CD8-positive, alpha-beta memory T cell (primary cell): ENCODE results near the gene RRBP1. TPM values are rescaled to one million over a fixed set of nuclear protein-coding genes. Genes with fewer than 3 reads are reported as not detected.
A peak's percentile ranks its signal among the peaks of the same experiment; 100 is the strongest.

Experiments used
- CTCF ChIA-PET: fragments of 350-600 bp; sonication (Branson Sonifier 250); formaldehyde crosslinking; loops from one replicate; lab custom pipeline; 2021; ENCODE audit warnings: antibody characterized with exemption; lab: Charles Lee
- POLR2A ChIA-PET: fragments of 350-600 bp; sonication (Branson Sonifier 250); formaldehyde crosslinking; loops from one replicate; lab custom pipeline; 2021; ENCODE audit warnings: antibody characterized with exemption; lab: Charles Lee
- DNase-seq, 5 donors: peaks; one replicate each; pipeline versions ENCODE4 v3.0.0 to v3.0.0-alpha.2; 2020 to 2022; ENCODE audit warnings: mixed read lengths in 1 of 5
- H3K27ac ChIP-seq: one replicate; pipeline ENCODE4 v1.7.0; 2013; ENCODE audit warnings: low read depth, mild to moderate bottlenecking, low read length, moderate library complexity
- H3K27me3 ChIP-seq: 2 replicates; pipeline ENCODE4 v1.7.0; 2013; ENCODE audit warnings: low read length, mild to moderate bottlenecking; ENCODE audit not compliant: insufficient read depth, poor library complexity, severe bottlenecking
- H3K36me3 ChIP-seq: 2 replicates; pipeline ENCODE4 v1.7.0; 2013; ENCODE audit warnings: mild to moderate bottlenecking, low read length, moderate library complexity; ENCODE audit not compliant: insufficient read depth
- H3K4me1 ChIP-seq: 2 replicates; pipeline ENCODE4 v1.7.0; 2013; ENCODE audit warnings: mild to moderate bottlenecking, low read length, moderate library complexity; ENCODE audit not compliant: insufficient read depth
- H3K4me3 ChIP-seq: 2 replicates; pipeline ENCODE4 v1.7.0; 2013; ENCODE audit warnings: mild to moderate bottlenecking, low read length
- H3K9me3 ChIP-seq: 2 replicates; pipeline ENCODE4 v1.7.0; 2013; ENCODE audit warnings: mild to moderate bottlenecking, low read length
- H3K27ac Mint-ChIP-seq, 8 donors: one replicate each; pipeline ENCODE4 v1.8.0; 2020 to 2021; ENCODE audit warnings: mixed read lengths in 8 of 8, mild to moderate bottlenecking in 6 of 8, inconsistent platforms in 3 of 8, moderate library complexity in 3 of 8
- H3K27me3 Mint-ChIP-seq, 2 donors: one replicate each; pipeline ENCODE4 v1.8.0; 2020 to 2021; ENCODE audit warnings: mixed read lengths in 2 of 2, mild to moderate bottlenecking in 1 of 2, moderate library complexity in 1 of 2
- H3K36me3 Mint-ChIP-seq, 3 donors: one replicate each; pipeline ENCODE4 v1.8.0; 2020 to 2021; ENCODE audit warnings: mixed read lengths in 3 of 3, inconsistent platforms in 1 of 3, mild to moderate bottlenecking in 1 of 3
- H3K4me1 Mint-ChIP-seq, 3 donors: one replicate each; pipeline ENCODE4 v1.8.0; 2020 to 2021; ENCODE audit warnings: mixed read lengths in 3 of 3, inconsistent platforms in 1 of 3, mild to moderate bottlenecking in 1 of 3
- H3K4me3 Mint-ChIP-seq, 7 donors: one replicate each; pipeline ENCODE4 v1.8.0; 2020 to 2021; ENCODE audit warnings: mixed read lengths in 7 of 7, mild to moderate bottlenecking in 6 of 7, moderate library complexity in 4 of 7, inconsistent platforms in 2 of 7
- H3K9me3 Mint-ChIP-seq, 5 donors: one replicate each; pipeline ENCODE4 v1.8.0; 2020 to 2022; ENCODE audit warnings: mixed read lengths in 5 of 5, mild to moderate bottlenecking in 3 of 5, moderate library complexity in 2 of 5, inconsistent platforms in 1 of 5
- polyA plus RNA-seq: library from polyadenylated mRNA; unstranded; fragments of 300-500 nt; fragmentation: Illumina TruSeq; gene quantifications from one replicate; pipeline ENCODE4 v1.2.3, GENCODE V29; 2021
- total RNA-seq, 2 experiments: library from RNA; stranded (reverse); gene quantifications; one replicate each; pipeline ENCODE4 v1.2.3, GENCODE V29; 2021

The RRBP1 gene
- total and polyA plus RNA-seq, 3 experiments from 2014 or later = 17.4 to 25.3 (median 22.8) TPM

- no peaks in the 10 kb centered on the region for H3K9me3 ChIP-seq
- Mint-ChIP-seq H3K27me3 (peaks cover 18 to 49% of the 10 kb centered on the region in 2 donors), H3K36me3 (peaks cover 1 to 6% (median 2%) of the 10 kb centered on the region in 3 donors), H3K4me3 (peak overlapping the region in 4 of 7 donors; percentile 12 to 78 (median 25)), H3K27ac (peak overlapping the region in 1 of 8 donors; percentile 49), H3K9me3 (no peaks in the 10 kb centered on the region), H3K4me1 (peaks cover 18 to 24% (median 22%) of the 10 kb centered on the region in 3 donors)
- CTCF ChIA-PET = interaction anchor here (2.8 to 3.4 kb wide), 2 partner anchors 12 to 312 kb away, joined by 11 to 20 read pairs; no protein-coding TSS in a partner anchor
- H3K36me3 ChIP-seq = no peaks in the 10 kb centered on the region
- no peak overlapping the region for H3K27ac ChIP-seq
- H3K4me3 ChIP-seq = no peak overlapping the region
- DNase-seq = no peak
- H3K27me3 ChIP-seq = peaks cover 12% of the 10 kb centered on the region
- H3K4me1 ChIP-seq = peaks cover 13% of the 10 kb centered on the region
- POLR2A ChIA-PET = no interaction called here
Measured at GRCh38 chr20:17684077-17684888, 2.2 kb upstream of the RRBP1 start.

GRCh38 chr20:17683218-17684076 is 1.4 kb upstream of the RRBP1 start:
- Mint-ChIP-seq H3K4me1 (peaks cover 18 to 25% (median 22%) of the 10 kb centered on the region in 3 donors), H3K27ac (peak overlapping the region in 5 of 8 donors; percentile 47 to 78 (median 62)), H3K9me3 (no peaks in the 10 kb centered on the region), H3K4me3 (peak overlapping the region; percentile 18 to 90 (median 73)), H3K27me3 (peaks cover 18 to 44% of the 10 kb centered on the region in 2 donors), H3K36me3 (peaks cover 1 to 6% (median 2%) of the 10 kb centered on the region in 3 donors)
- POLR2A ChIA-PET = interaction anchor here (0.5 to 2.1 kb wide), 9 partner anchors 71 to 824 kb away, joined by 4 to 17 read pairs (median 5); partner anchors contain the start of genes BFSP1, DSTN, KAT14 and MGME1
- Histone ChIP-seq H3K27me3 (peaks cover 12% of the 10 kb centered on the region), H3K9me3 (no peaks in the 10 kb centered on the region), H3K4me3 (no peak overlapping the region), H3K27ac (no peak overlapping the region), H3K36me3 (no peaks in the 10 kb centered on the region), H3K4me1 (peaks cover 13% of the 10 kb centered on the region)
- CTCF ChIA-PET = interaction anchor here (0.9 to 3.4 kb wide), 26 partner anchors 9 to 605 kb away, joined by 3 to 32 read pairs (median 8); partner anchors contain the start of genes BANF2, DSTN, SNX5 and ZNF133
- DNase-seq = no peak

DNA sequence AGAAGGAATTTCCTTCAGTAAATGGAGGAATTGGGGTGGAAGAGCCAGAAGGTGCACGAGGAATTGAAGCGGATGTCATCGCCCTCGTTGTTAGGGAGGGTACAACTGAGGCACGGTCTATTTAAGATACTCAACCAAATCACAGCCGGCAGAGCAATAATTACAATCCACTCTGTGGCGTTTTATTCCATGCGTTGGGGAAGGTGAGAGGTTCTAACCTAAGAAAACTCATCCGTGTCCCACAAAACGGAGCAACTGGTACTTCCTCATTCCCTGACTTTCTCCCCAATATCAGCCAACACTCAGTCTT is 802 bp upstream of the RRBP1 start:
- ChIA-PET POLR2A (interaction anchor here (0.6 to 2.1 kb wide), 11 partner anchors 70 to 825 kb away, joined by 3 to 17 read pairs (median 5); partner anchors contain the start of genes BFSP1, DSTN, KAT14 and MGME1), CTCF (interaction anchor here (0.8 to 3.4 kb wide), 29 partner anchors 10 to 605 kb away, joined by 3 to 32 read pairs (median 7); partner anchors contain the start of genes BANF2, DSTN, SNX5 and ZNF133)
- Mint-ChIP-seq H3K27me3 (peaks cover 16 to 40% of the 10 kb centered on the region in 2 donors), H3K9me3 (no peaks in the 10 kb centered on the region), H3K4me1 (peaks cover 18 to 29% (median 22%) of the 10 kb centered on the region in 3 donors), H3K27ac (peak overlapping the region; percentile 48 to 94 (median 82)), H3K36me3 (peaks cover 1 to 6% (median 5%) of the 10 kb centered on the region in 3 donors), H3K4me3 (peak overlapping the region; percentile 78 to 95 (median 88))
- H3K36me3 ChIP-seq = no peaks in the 10 kb centered on the region
- H3K27ac ChIP-seq = peak overlapping the region; percentile 52
- peaks cover 12% of the 10 kb centered on the region for H3K27me3 ChIP-seq
- no peak for DNase-seq
- H3K4me3 ChIP-seq = peak overlapping the region; percentile 58
- no peaks in the 10 kb centered on the region for H3K9me3 ChIP-seq
- H3K4me1 ChIP-seq = peaks cover 13% of the 10 kb centered on the region

GRCh38 chr20:17681726-17682102 is 328 bp downstream of the RRBP1 start:
- peaks cover 9% of the 10 kb centered on the region for H3K27me3 ChIP-seq
- H3K36me3 ChIP-seq = no peaks in the 10 kb centered on the region
- H3K4me1 Mint-ChIP-seq = peaks cover 18 to 29% (median 22%) of the 10 kb centered on the region in 3 donors
- H3K4me3 Mint-ChIP-seq = peak overlapping the region; percentile 78 to 95 (median 88)
- H3K9me3 ChIP-seq = no peaks in the 10 kb centered on the region
- H3K36me3 Mint-ChIP-seq = peaks cover 0 to 11% (median 6%) of the 10 kb centered on the region in 3 donors
- no peak overlapping the region for H3K4me3 ChIP-seq
- CTCF ChIA-PET = interaction anchor here (0.6 to 3.4 kb wide), 28 partner anchors 9 to 458 kb away, joined by 3 to 32 read pairs (median 7); partner anchors contain the start of genes BANF2, DSTN and SNX5
- H3K27ac Mint-ChIP-seq = peak overlapping the region in 4 of 8 donors; percentile 56 to 87 (median 79)
- POLR2A ChIA-PET = interaction anchor here (0.6 to 2.1 kb wide), 8 partner anchors 69 to 287 kb away, joined by 3 to 17 read pairs (median 3); partner anchors contain the start of genes DSTN, MGME1 and SNX5
- peak in 1 of 5 donors; percentile 3 for DNase-seq
- H3K27me3 Mint-ChIP-seq = peaks cover 10 to 29% of the 10 kb centered on the region in 2 donors
- H3K9me3 Mint-ChIP-seq = no peaks in the 10 kb centered on the region
- peaks cover 13% of the 10 kb centered on the region for H3K4me1 ChIP-seq
- H3K27ac ChIP-seq = peak overlapping the region; percentile 52

DNA sequence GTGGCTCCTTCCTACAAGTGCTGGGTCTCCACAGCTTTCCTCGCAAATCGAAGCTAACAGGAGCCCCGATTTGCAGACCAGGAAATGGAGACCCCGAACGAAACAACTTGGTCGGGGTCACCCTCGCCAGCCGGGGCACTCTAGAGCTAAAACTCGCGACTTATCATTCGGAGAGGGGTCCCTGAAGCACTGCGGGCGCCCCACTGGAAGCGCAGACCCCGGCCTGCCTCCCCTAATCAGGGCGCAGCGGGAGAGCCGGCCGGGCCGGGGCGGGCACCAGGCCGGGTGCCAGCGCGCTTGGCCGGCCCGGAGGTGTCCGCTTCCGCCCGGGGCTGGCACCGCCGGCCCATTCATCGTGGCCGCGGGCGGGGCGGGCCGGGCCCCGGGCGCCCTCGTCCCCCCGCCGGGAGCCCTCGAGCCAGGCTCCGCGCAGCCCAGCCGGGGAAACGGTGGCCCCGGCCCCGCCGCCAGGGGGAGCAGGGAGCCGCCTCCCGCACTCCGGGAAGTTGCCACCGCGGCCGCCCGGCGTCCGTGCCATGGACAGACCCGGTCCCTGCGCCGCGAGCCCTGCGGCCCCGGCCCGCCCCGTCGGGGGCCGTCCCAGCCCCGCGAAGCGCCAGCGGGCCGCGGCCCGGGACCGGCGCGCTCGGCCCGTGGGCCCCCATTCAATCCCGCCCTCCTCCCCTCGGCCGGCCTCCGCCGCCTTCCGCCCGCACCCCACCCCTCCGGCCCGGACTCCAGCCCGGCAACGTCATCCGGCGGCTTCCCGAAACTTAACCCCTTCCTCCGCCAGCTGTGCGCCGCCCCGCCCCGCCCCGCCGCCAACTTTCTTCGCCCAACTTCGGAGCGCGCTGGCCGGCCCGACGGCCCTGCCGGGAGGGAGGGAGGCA is 961 bp downstream of the RRBP1 start:
- Histone ChIP-seq H3K36me3 (no peaks in the 10 kb centered on the region), H3K4me3 (no peak overlapping the region), H3K27me3 (peaks cover 8% of the 10 kb centered on the region), H3K27ac (peak overlapping the region; percentile 43), H3K9me3 (no peaks in the 10 kb centered on the region), H3K4me1 (peaks cover 13% of the 10 kb centered on the region)
- peaks cover 0 to 11% (median 1%) of the 10 kb centered on the region in 3 donors for H3K36me3 Mint-ChIP-seq
- peaks cover 10 to 24% of the 10 kb centered on the region in 2 donors for H3K27me3 Mint-ChIP-seq
- peak overlapping the region; percentile 78 to 92 (median 86) for H3K4me3 Mint-ChIP-seq
- DNase-seq = peak; percentile 73 to 84 (median 76)
- ChIA-PET CTCF (interaction anchor here (0.6 to 3.4 kb wide), 28 partner anchors 9 to 318 kb away, joined by 3 to 32 read pairs (median 4); partner anchors contain the start of genes BANF2, DSTN and SNX5), POLR2A (interaction anchor here (1.1 to 2.1 kb wide), 5 partner anchors 71 to 287 kb away, joined by 3 to 17 read pairs (median 3); partner anchors contain the start of genes DSTN, MGME1 and SNX5)
- H3K27ac Mint-ChIP-seq = peak overlapping the region in 6 of 8 donors; percentile 23 to 89 (median 84)
- peaks cover 18 to 31% (median 26%) of the 10 kb centered on the region in 3 donors for H3K4me1 Mint-ChIP-seq
- H3K9me3 Mint-ChIP-seq = no peaks in the 10 kb centered on the region

DNA sequence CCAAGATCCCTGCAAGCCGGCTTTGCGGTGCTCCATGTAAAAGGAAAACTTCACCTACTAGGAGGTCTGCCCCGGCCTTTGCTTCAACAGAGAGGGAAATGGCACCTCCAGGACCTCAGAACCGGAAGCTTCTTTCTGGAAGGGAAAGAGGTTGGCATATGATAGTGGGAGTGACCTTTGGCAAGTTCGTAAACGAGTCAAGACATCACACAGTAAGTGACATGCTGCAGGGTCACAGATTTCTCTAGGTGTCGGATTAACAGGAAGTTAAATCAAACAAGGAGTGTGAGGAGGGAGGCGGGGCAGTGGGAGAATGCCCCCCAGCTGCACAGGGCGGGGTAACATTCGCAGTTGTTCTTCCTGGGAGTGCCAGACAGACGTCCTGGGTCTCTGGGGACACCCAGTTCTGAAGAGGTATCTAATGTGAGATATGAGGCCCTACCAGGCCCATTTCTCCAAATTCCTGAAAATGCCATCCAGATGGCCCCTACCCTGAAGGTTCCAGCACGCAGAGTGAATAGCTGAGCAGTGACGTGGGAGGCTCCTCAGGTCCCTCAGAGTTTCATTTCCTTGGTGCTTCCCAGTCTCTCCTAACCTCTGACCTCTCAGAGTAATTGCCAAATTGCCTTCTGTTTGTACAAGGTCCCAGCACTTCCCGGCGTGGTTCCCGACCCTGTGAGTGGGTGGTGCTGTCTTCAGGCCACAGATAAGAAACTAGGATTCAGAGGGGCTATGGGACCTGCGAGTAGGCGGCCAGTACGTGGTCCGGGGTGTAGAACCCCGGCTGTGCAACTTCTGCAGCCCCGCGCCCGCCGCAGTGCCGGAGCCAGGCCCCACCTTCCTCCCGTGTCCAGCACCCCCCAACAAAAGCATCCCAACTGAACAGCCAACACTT is 1.9 kb downstream of the RRBP1 start:
- Histone ChIP-seq H3K4me3 (peak overlapping the region; percentile 4), H3K27me3 (peaks cover 8% of the 10 kb centered on the region), H3K4me1 (peaks cover 13% of the 10 kb centered on the region), H3K9me3 (no peaks in the 10 kb centered on the region), H3K27ac (peak overlapping the region; percentile 43), H3K36me3 (no peaks in the 10 kb centered on the region)
- H3K27ac Mint-ChIP-seq = peak overlapping the region; percentile 67 to 91 (median 84)
- peak; percentile 14 to 49 (median 23) for DNase-seq
- ChIA-PET POLR2A (no interaction called here), CTCF (interaction anchor here (0.7 to 3.4 kb wide), 13 partner anchors 9 to 315 kb away, joined by 3 to 16 read pairs (median 3); partner anchors contain the start of gene SNX5)
- peaks cover 18 to 31% (median 29%) of the 10 kb centered on the region in 3 donors for H3K4me1 Mint-ChIP-seq
- peak overlapping the region; percentile 78 to 92 (median 86) for H3K4me3 Mint-ChIP-seq
- peaks cover 9 to 16% of the 10 kb centered on the region in 2 donors for H3K27me3 Mint-ChIP-seq
- no peaks in the 10 kb centered on the region for H3K9me3 Mint-ChIP-seq
- peaks cover 0 to 12% (median 0%) of the 10 kb centered on the region in 3 donors for H3K36me3 Mint-ChIP-seq
